ENCODE measurements around the gene GID8. TPM values are rescaled to one million over a fixed set of nuclear protein-coding genes. Genes with fewer than 3 reads are reported as not detected.

GID8 gene
- total RNA-seq, 4 donors from 2014 or later = 39.6 to 59.3 (median 44.2) TPM

GRCh38 chr20:62983210-62983609 lies 45.3 kb downstream of the GID8 start:
- no peak overlapping the region for H3K4me3 ChIP-seq (ENCODE audit: low read depth, poor library complexity, severe bottlenecking)
- intact Hi-C loops (cut with DNase I; ENCODE audit: low total_unique reads) = no loop called here
- WGBS, 2 donors = 85 to 89% methylated on average over 6 of the region's 6 CpGs

DNA sequence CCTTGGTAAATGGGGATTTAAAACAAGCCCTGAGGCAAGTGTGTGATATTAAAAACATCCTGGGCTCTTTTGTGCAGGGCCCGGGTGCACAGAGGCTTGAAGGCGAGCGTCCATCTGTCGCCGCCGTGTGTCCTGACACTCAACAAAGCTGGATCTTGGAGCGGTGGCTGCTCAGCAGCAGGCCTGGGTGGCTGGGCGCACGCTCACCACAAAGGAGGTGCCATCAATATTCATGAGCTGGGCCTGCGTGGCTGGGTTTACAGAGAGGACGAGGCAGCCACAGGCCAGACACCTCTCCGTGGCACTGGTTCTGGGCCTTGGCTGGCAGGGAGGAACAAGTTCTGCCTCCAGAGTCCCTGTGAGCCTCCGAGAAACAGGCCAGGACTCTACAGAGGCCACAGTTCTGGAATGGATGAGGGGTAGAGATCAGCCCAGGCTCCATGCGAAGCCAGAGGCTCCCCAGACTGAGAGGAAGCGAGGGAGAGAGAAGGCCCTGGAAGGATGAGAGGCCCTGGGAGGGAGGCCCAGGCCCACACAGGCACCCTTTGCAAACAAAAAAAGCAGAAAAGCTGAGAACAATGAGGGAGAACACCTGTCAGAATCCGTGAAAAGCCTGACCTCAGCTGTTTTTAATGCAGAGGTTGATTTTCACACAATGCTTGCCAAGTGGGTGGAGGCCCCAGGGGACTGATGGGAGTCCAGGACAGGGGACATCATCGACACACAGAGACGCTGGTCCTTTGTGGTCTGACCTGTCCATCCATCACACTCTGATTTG lies 46.9 kb downstream of the GID8 start:
- intact Hi-C loops (cut with DNase I; ENCODE audit: low total_unique reads) = no loop called here
- H3K4me3 ChIP-seq (ENCODE audit: low read depth, poor library complexity, severe bottlenecking) = no peak overlapping the region
- TF ChIP-seq, protein P1, sequence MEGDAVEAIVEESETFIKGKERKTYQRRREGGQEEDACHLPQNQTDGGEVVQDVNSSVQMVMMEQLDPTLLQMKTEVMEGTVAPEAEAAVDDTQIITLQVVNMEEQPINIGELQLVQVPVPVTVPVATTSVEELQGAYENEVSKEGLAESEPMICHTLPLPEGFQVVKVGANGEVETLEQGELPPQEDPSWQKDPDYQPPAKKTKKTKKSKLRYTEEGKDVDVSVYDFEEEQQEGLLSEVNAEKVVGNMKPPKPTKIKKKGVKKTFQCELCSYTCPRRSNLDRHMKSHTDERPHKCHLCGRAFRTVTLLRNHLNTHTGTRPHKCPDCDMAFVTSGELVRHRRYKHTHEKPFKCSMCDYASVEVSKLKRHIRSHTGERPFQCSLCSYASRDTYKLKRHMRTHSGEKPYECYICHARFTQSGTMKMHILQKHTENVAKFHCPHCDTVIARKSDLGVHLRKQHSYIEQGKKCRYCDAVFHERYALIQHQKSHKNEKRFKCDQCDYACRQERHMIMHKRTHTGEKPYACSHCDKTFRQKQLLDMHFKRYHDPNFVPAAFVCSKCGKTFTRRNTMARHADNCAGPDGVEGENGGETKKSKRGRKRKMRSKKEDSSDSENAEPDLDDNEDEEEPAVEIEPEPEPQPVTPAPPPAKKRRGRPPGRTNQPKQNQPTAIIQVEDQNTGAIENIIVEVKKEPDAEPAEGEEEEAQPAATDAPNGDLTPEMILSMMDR (IDR thresholded peaks at IDR 0.05) = no peak
- no peak for TF ChIP-seq POLR2A (IDR thresholded peaks at IDR 0.05)
- 76 to 79% methylated on average over 13 to 18 of the region's 18 CpGs for WGBS, 2 donors
- no peak for DNase-seq (ENCODE audit: low spot score in 2 of 2)

More at GRCh38 chr20:62983210-62983609, 45.3 kb downstream of the GID8 start:
- DNase-seq (ENCODE audit: low spot score in 2 of 2) = no peak
- TF ChIP-seq, protein P1 (IDR thresholded peaks at IDR 0.05) = no peak
- TF ChIP-seq POLR2A (IDR thresholded peaks at IDR 0.05) = no peak

- WGBS, 2 donors = 54 to 68% methylated on average over 8 to 13 of the region's 14 CpGs
- TF ChIP-seq, protein P1 (IDR thresholded peaks at IDR 0.05) = no peak
- TF ChIP-seq POLR2A (IDR thresholded peaks at IDR 0.05) = no peak
- intact Hi-C loops (cut with DNase I; ENCODE audit: low total_unique reads) = no loop called here
- no peak overlapping the region for H3K4me3 ChIP-seq (ENCODE audit: low read depth, poor library complexity, severe bottlenecking)
- no peak for DNase-seq (ENCODE audit: low spot score in 2 of 2)
Measured at GRCh38 chr20:62985444-62985778, 47.5 kb downstream of the GID8 start.

GRCh38 chr20:62986257-62986800 lies 48.4 kb downstream of the GID8 start:
- no peak for DNase-seq (ENCODE audit: low spot score in 2 of 2)
- 65 to 66% methylated on average over 6 of the region's 6 CpGs for WGBS, 2 donors
- TF ChIP-seq, protein P1 (IDR thresholded peaks at IDR 0.05) = no peak
- TF ChIP-seq POLR2A (IDR thresholded peaks at IDR 0.05) = no peak
- no peak overlapping the region for H3K4me3 ChIP-seq (ENCODE audit: low read depth, poor library complexity, severe bottlenecking)
- intact Hi-C loops (cut with DNase I; ENCODE audit: low total_unique reads) = no loop called here

DNA sequence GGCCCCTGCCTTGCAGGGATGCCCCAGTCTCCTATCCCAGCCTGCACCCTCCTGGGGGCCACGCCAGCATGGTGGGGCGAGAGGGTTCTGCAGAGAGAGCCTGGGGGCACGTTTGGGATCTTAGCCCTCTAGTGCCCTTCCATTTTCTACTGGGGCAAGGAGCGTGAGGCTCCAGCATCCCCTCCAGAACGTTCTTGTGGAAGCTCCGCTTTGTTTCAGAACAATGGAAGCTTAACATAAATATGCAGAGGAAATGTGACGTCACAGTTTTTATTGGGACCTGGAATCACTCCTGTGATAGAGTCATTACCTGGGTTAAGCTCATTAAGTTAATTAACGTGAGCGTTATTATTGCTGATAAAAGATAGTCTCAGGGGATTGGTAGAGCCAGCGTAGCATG lies 49.2 kb downstream of the GID8 start:
- no peak for DNase-seq (ENCODE audit: low spot score in 2 of 2)
- WGBS, 2 donors = 47 to 51% methylated on average over 8 to 10 of the region's 10 CpGs
- TF ChIP-seq, protein P1 (IDR thresholded peaks at IDR 0.05) = no peak
- no peak for TF ChIP-seq POLR2A (IDR thresholded peaks at IDR 0.05)
- intact Hi-C loops (cut with DNase I; ENCODE audit: low total_unique reads) = no loop called here
- no peak overlapping the region for H3K4me3 ChIP-seq (ENCODE audit: low read depth, poor library complexity, severe bottlenecking)
